HEK293 (cell line): ENCODE results near the gene ERAL1.

Experiments used
- CTCF ChIA-PET: fragments of 350-600 bp; formaldehyde crosslinking; extraction: SDS; loops from one replicate; lab custom pipeline; 2021; ENCODE audit warnings: antibody characterized with exemption; lab: Yijun Ruan, JAX
- POLR2A ChIA-PET: fragments of 300-600 bp; formaldehyde crosslinking; extraction: SDS; loops from one replicate; lab custom pipeline; 2020; ENCODE audit warnings: antibody characterized with exemption, inconsistent platforms; lab: Yijun Ruan, JAX
- H3K27ac ChIP-seq: fragments of 200-500 bp; sonication (Bioruptor generic); 2 replicates; pipeline ENCODE4 v1.5.1; 2014; ENCODE audit warnings: low read depth, low read length, control low read depth, inconsistent platforms; ENCODE audit errors: extremely low read depth
- H3K36me3 ChIP-seq, 2 experiments: fragments of 200-500 bp in 1 of 2; sonication (Bioruptor generic) in 1 of 2; 1 replicate in 1 of 2; 2 replicates in 1 of 2; pipeline ENCODE4 v1.5.1; 2014 to 2017; ENCODE audit warnings: inconsistent platforms in 2 of 2, low read length in 2 of 2; ENCODE audit not compliant: control insufficient read depth in 2 of 2, insufficient read depth in 1 of 2
- H3K4me1 ChIP-seq: fragments of 200-500 bp; sonication (Bioruptor generic); 2 replicates; pipeline ENCODE4 v1.5.1; 2014; ENCODE audit warnings: mild to moderate bottlenecking, low read length, inconsistent platforms; ENCODE audit not compliant: control insufficient read depth, insufficient read depth
- H3K4me3 ChIP-seq: 2 replicates; pipeline ENCODE4 v1.5.1; 2011; ENCODE audit warnings: low read depth, mild to moderate bottlenecking, control low read depth, low read length, moderate library complexity
- H3K9me3 ChIP-seq: fragments of 200-500 bp; sonication (Bioruptor generic); 2 replicates; pipeline ENCODE4 v1.5.1; 2014; ENCODE audit warnings: low read depth, low read length, inconsistent platforms; ENCODE audit not compliant: control insufficient read depth, insufficient read depth
- EGR2 ChIP-seq: fragments of 450-650 bp; formaldehyde crosslinking; IDR thresholded peaks from 2 replicates; pipeline ENCODE4 v1.5.1; 2016; ENCODE audit warnings: low read depth, missing biosample characterization, missing genetic modification characterization
- GLIS1 ChIP-seq: fragments of 450-650 bp; formaldehyde crosslinking; IDR thresholded peaks from 2 replicates; pipeline ENCODE4 v1.5.1; 2016; ENCODE audit warnings: missing biosample characterization, missing genetic modification characterization
- GLIS2 ChIP-seq: fragments of 450-650 bp; formaldehyde crosslinking; IDR thresholded peaks from 2 replicates; pipeline ENCODE4 v1.5.1; 2016; ENCODE audit warnings: missing biosample characterization, missing genetic modification characterization
- IKZF3 ChIP-seq: fragments of 450-650 bp; IDR thresholded peaks from 2 replicates; pipeline ENCODE4 v1.5.0; 2018; ENCODE audit warnings: missing biosample characterization, mild to moderate bottlenecking, missing genetic modification characterization, moderate library complexity
- SCRT2 ChIP-seq: fragments of 450-650 bp; formaldehyde crosslinking; IDR thresholded peaks from 2 replicates; pipeline ENCODE4 v1.5.1; 2016; ENCODE audit warnings: missing biosample characterization, missing genetic modification characterization
- SETDB1 ChIP-seq: IDR thresholded peaks from one replicate; pipeline ENCODE4 v1.6.1; 2017; ENCODE audit warnings: mild to moderate bottlenecking, low read length, moderate library complexity, mixed read lengths; ENCODE audit not compliant: insufficient read length
- ZNF140 ChIP-seq: fragments of 450-650 bp; formaldehyde crosslinking; IDR thresholded peaks from 2 replicates; pipeline ENCODE4 v1.5.1; 2016; ENCODE audit warnings: missing biosample characterization, missing genetic modification characterization
- ZNF174 ChIP-seq: fragments of 450-650 bp; formaldehyde crosslinking; IDR thresholded peaks from 2 replicates; pipeline ENCODE4 v1.5.0; 2017; ENCODE audit warnings: missing biosample characterization, mild to moderate bottlenecking, missing genetic modification characterization
- ZNF24 ChIP-seq: fragments of 450-650 bp; formaldehyde crosslinking; IDR thresholded peaks from 2 replicates; pipeline ENCODE4 v1.5.1; 2016; ENCODE audit warnings: missing biosample characterization, missing genetic modification characterization
- ZNF311 ChIP-seq: fragments of 450-650 bp; formaldehyde crosslinking; IDR thresholded peaks from 2 replicates; pipeline ENCODE4 v1.5.1; 2017; ENCODE audit warnings: missing biosample characterization, missing genetic modification characterization, borderline replicate concordance
- ZNF335 ChIP-seq: fragments of 450-650 bp; formaldehyde crosslinking; conservative IDR thresholded peaks from 2 replicates; pipeline ENCODE4 v1.5.1; 2016; ENCODE audit warnings: missing biosample characterization, missing genetic modification characterization
- ZNF521 ChIP-seq: fragments of 450-650 bp; formaldehyde crosslinking; IDR thresholded peaks from 2 replicates; pipeline ENCODE4 v1.5.1; 2017; ENCODE audit warnings: missing biosample characterization, mild to moderate bottlenecking, missing genetic modification characterization
- ZNF621 ChIP-seq: fragments of 450-650 bp; formaldehyde crosslinking; IDR thresholded peaks from 2 replicates; pipeline ENCODE4 v1.5.1; 2017; ENCODE audit warnings: missing biosample characterization, missing genetic modification characterization
- ZNF768 ChIP-seq: fragments of 450-650 bp; formaldehyde crosslinking; IDR thresholded peaks from 2 replicates; pipeline ENCODE4 v1.5.1; 2018; ENCODE audit warnings: missing biosample characterization, mild to moderate bottlenecking, missing genetic modification characterization
- TF ChIP-seq, protein P1 (sequence below): fragments of 450-650 bp; formaldehyde crosslinking; IDR thresholded peaks from 2 replicates; pipeline ENCODE4 v1.5.1; 2016; ENCODE audit warnings: missing biosample characterization, missing genetic modification characterization
- TF ChIP-seq, protein P2 (sequence below): fragments of 450-650 bp; formaldehyde crosslinking; IDR thresholded peaks from 2 replicates; pipeline ENCODE4 v1.5.1; 2016; ENCODE audit warnings: missing biosample characterization, missing genetic modification characterization
- TF ChIP-seq, protein P3 (sequence below): fragments of 450-650 bp; formaldehyde crosslinking; IDR thresholded peaks from 2 replicates; pipeline ENCODE4 v1.5.1; 2016; ENCODE audit warnings: missing biosample characterization, missing genetic modification characterization, borderline replicate concordance
- TF ChIP-seq, protein P4 (sequence below): fragments of 450-650 bp; formaldehyde crosslinking; IDR thresholded peaks from 2 replicates; pipeline ENCODE4 v1.5.1; 2016; ENCODE audit warnings: missing biosample characterization, missing genetic modification characterization
- TF ChIP-seq, protein P5 (sequence below): fragments of 450-650 bp; formaldehyde crosslinking; IDR thresholded peaks from 2 replicates; pipeline ENCODE4; 2016; ENCODE audit warnings: missing biosample characterization, missing genetic modification characterization
- TF ChIP-seq, protein P6 (sequence below): fragments of 450-650 bp; formaldehyde crosslinking; IDR thresholded peaks from 2 replicates; pipeline ENCODE4 v1.5.1; 2016; ENCODE audit warnings: missing biosample characterization, missing genetic modification characterization, borderline replicate concordance

ERAL1 gene

DNA sequence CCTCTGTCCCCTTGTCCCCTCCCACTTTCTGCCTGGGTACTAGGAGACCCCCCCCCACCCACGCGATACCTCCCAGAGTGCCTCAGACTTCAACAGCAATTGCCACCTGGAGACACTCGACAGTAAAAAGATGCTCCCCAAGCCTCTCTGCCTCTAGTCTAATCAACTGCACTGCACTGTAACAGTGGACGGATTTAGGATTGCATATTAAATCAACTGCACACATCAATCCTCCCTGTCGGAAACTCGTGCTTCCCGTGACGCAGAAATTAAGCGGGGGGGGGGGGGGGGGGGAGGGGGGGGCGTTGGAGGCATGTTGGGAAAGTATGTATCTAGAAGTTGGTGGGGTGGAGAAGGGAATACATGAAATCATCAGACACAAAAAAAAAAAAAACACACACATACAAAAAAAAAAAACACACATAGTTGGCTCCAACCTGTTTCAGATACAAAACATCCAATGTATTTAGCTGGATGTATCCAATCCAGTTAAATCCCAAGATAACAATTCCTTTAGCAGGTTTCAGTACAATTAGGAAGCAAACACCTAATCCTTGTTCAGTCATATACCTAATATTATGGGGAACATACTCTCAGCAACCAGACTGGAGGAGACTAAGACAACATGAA is 42.0 kb upstream of the ERAL1 start:
- H3K9me3 ChIP-seq = no peaks in the 10 kb centered on the region
- ChIA-PET CTCF (interaction anchor here (0.7 to 1.5 kb wide), 3 partner anchors 15 to 38 kb away, joined by 3 read pairs; no protein-coding TSS in a partner anchor), POLR2A (interaction anchor here (0.6 to 2.7 kb wide), 11 partner anchors 11 to 93 kb away, joined by 3 to 20 read pairs (median 5); partner anchors contain the start of genes DHRS13, FAM222B, RPL23A and TLCD1)
- H3K4me1 ChIP-seq = peaks cover 16% of the 10 kb centered on the region
- no peaks in the 10 kb centered on the region for H3K36me3 ChIP-seq
- peak overlapping the region; percentile 94 for H3K4me3 ChIP-seq
- H3K27ac ChIP-seq = peak overlapping the region; percentile 81
- TF ChIP-seq, protein P1, sequence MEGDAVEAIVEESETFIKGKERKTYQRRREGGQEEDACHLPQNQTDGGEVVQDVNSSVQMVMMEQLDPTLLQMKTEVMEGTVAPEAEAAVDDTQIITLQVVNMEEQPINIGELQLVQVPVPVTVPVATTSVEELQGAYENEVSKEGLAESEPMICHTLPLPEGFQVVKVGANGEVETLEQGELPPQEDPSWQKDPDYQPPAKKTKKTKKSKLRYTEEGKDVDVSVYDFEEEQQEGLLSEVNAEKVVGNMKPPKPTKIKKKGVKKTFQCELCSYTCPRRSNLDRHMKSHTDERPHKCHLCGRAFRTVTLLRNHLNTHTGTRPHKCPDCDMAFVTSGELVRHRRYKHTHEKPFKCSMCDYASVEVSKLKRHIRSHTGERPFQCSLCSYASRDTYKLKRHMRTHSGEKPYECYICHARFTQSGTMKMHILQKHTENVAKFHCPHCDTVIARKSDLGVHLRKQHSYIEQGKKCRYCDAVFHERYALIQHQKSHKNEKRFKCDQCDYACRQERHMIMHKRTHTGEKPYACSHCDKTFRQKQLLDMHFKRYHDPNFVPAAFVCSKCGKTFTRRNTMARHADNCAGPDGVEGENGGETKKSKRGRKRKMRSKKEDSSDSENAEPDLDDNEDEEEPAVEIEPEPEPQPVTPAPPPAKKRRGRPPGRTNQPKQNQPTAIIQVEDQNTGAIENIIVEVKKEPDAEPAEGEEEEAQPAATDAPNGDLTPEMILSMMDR (tag by site-specific recombination) = peak; percentile 44; the same call in 1 of the 2 replicates
- peak; percentile 39; the same call in 1 of the 2 replicates for TF ChIP-seq ZNF335 (tag by site-specific recombination)
- TF ChIP-seq SCRT2 (tag by site-specific recombination) = no peak
- TF ChIP-seq GLIS2 = peak; percentile 19; the same call in 1 of the 2 replicates
- TF ChIP-seq ZNF311 (tag by site-specific recombination) = no peak
- TF ChIP-seq ZNF24 = no peak
- TF ChIP-seq, protein P2, sequence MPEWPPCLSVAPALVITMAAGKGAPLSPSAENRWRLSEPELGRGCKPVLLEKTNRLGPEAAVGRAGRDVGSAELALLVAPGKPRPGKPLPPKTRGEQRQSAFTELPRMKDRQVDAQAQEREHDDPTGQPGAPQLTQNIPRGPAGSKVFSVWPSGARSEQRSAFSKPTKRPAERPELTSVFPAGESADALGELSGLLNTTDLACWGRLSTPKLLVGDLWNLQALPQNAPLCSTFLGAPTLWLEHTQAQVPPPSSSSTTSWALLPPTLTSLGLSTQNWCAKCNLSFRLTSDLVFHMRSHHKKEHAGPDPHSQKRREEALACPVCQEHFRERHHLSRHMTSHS (tag by site-specific recombination) = no peak
- TF ChIP-seq, protein P3, sequence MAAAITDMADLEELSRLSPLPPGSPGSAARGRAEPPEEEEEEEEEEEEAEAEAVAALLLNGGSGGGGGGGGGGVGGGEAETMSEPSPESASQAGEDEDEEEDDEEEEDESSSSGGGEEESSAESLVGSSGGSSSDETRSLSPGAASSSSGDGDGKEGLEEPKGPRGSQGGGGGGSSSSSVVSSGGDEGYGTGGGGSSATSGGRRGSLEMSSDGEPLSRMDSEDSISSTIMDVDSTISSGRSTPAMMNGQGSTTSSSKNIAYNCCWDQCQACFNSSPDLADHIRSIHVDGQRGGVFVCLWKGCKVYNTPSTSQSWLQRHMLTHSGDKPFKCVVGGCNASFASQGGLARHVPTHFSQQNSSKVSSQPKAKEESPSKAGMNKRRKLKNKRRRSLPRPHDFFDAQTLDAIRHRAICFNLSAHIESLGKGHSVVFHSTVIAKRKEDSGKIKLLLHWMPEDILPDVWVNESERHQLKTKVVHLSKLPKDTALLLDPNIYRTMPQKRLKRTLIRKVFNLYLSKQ (tag by site-specific recombination) = no peak
- no peak for TF ChIP-seq ZNF140 (tag by site-specific recombination)
- TF ChIP-seq, protein P4, sequence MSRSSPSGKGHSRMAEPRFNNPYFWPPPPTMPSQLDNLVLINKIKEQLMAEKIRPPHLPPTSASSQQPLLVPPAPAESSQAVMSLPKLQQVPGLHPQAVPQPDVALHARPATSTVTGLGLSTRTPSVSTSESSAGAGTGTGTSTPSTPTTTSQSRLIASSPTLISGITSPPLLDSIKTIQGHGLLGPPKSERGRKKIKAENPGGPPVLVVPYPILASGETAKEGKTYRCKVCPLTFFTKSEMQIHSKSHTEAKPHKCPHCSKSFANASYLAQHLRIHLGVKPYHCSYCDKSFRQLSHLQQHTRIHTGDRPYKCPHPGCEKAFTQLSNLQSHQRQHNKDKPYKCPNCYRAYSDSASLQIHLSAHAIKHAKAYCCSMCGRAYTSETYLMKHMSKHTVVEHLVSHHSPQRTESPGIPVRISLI (tag by site-specific recombination) = peak; percentile 60
- TF ChIP-seq, protein P5, sequence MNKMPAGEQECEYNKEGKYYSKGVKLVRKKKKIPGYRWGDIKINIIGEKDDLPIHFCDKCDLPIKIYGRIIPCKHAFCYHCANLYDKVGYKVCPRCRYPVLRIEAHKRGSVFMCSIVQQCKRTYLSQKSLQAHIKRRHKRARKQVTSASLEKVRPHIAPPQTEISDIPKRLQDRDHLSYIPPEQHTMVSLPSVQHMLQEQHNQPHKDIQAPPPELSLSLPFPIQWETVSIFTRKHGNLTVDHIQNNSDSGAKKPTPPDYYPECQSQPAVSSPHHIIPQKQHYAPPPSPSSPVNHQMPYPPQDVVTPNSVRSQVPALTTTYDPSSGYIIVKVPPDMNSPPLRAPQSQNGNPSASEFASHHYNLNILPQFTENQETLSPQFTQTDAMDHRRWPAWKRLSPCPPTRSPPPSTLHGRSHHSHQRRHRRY (tag by site-specific recombination) = no peak
- peak; percentile 77 for TF ChIP-seq GLIS1 (tag by site-specific recombination)
- TF ChIP-seq ZNF768 = no peak
- TF ChIP-seq ZNF521 (tag by site-specific recombination) = no peak
- no peak for TF ChIP-seq ZNF621 (tag by site-specific recombination)
- TF ChIP-seq, protein P6, sequence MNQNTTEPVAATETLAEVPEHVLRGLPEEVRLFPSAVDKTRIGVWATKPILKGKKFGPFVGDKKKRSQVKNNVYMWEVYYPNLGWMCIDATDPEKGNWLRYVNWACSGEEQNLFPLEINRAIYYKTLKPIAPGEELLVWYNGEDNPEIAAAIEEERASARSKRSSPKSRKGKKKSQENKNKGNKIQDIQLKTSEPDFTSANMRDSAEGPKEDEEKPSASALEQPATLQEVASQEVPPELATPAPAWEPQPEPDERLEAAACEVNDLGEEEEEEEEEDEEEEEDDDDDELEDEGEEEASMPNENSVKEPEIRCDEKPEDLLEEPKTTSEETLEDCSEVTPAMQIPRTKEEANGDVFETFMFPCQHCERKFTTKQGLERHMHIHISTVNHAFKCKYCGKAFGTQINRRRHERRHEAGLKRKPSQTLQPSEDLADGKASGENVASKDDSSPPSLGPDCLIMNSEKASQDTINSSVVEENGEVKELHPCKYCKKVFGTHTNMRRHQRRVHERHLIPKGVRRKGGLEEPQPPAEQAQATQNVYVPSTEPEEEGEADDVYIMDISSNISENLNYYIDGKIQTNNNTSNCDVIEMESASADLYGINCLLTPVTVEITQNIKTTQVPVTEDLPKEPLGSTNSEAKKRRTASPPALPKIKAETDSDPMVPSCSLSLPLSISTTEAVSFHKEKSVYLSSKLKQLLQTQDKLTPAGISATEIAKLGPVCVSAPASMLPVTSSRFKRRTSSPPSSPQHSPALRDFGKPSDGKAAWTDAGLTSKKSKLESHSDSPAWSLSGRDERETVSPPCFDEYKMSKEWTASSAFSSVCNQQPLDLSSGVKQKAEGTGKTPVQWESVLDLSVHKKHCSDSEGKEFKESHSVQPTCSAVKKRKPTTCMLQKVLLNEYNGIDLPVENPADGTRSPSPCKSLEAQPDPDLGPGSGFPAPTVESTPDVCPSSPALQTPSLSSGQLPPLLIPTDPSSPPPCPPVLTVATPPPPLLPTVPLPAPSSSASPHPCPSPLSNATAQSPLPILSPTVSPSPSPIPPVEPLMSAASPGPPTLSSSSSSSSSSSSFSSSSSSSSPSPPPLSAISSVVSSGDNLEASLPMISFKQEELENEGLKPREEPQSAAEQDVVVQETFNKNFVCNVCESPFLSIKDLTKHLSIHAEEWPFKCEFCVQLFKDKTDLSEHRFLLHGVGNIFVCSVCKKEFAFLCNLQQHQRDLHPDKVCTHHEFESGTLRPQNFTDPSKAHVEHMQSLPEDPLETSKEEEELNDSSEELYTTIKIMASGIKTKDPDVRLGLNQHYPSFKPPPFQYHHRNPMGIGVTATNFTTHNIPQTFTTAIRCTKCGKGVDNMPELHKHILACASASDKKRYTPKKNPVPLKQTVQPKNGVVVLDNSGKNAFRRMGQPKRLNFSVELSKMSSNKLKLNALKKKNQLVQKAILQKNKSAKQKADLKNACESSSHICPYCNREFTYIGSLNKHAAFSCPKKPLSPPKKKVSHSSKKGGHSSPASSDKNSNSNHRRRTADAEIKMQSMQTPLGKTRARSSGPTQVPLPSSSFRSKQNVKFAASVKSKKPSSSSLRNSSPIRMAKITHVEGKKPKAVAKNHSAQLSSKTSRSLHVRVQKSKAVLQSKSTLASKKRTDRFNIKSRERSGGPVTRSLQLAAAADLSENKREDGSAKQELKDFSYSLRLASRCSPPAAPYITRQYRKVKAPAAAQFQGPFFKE = no peak
- TF ChIP-seq EGR2 (tag by site-specific recombination) = 0 out of 2 replicates have a peak, but pooled peaks have one; percentile 26
- no peak for TF ChIP-seq IKZF3
- TF ChIP-seq SETDB1 = no peak
- TF ChIP-seq ZNF174 (tag by site-specific recombination) = no peak
